B cell (primary cell): ENCODE results near the gene SFXN3. TPM values are rescaled to one million over a fixed set of nuclear protein-coding genes. Genes with fewer than 3 reads are reported as not detected.

Source experiments
- ATAC-seq: fragments of 200-7000 bp; cut with Tn5 transposase; one replicate; pipeline ENCODE4 v1.10.0; 2021; ENCODE audit warnings: low read depth, mild to moderate bottlenecking, moderate number of reproducible peaks, moderate library complexity
- CTCF ChIA-PET: fragments of 350-600 bp; sonication (Branson Sonifier 250); formaldehyde crosslinking; loops from one replicate; lab custom pipeline; 2021; ENCODE audit warnings: antibody characterized with exemption, inconsistent platforms; lab: Charles Lee
- POLR2A ChIA-PET: fragments of 350-600 bp; sonication (Branson Sonifier 250); formaldehyde crosslinking; loops from one replicate; lab custom pipeline; 2021; ENCODE audit warnings: antibody characterized with exemption; lab: Charles Lee
- DNase-seq: peaks from one replicate; pipeline ENCODE4 v3.0.0; 2013
- H2AFZ ChIP-seq: 2 replicates; pipeline ENCODE4 v1.6.1; 2012; ENCODE audit warnings: mild to moderate bottlenecking, low read depth, low read length; ENCODE audit not compliant: insufficient read depth, poor library complexity, severe bottlenecking
- H3K27ac ChIP-seq, 2 donors: 1 replicate in 1 of 2; 2 replicates in 1 of 2; pipeline ENCODE4 v1.5.1; 2012 to 2013; ENCODE audit warnings: low read length in 2 of 2, mild to moderate bottlenecking in 2 of 2, moderate library complexity in 1 of 2
- H3K27me3 ChIP-seq, 4 experiments: fragments of 200-600 bp in 1 of 4; sonication (generic) in 1 of 4; replicated peaks in 1 of 4; 1 replicate in 2 of 4; 2 replicates in 2 of 4; pipeline versions ENCODE4 v1.6.1 to v1.7.0; 2013 to 2016; ENCODE audit warnings: low read length in 3 of 4, mild to moderate bottlenecking in 2 of 4, mixed read lengths in 1 of 4, moderate library complexity in 1 of 4; ENCODE audit not compliant: insufficient read depth in 4 of 4, control insufficient read depth in 3 of 4; ENCODE audit errors: control extremely low read depth in 1 of 4
- H3K36me3 ChIP-seq, 2 experiments: replicated peaks in 1 of 2; 1 replicate in 1 of 2; 2 replicates in 1 of 2; pipeline versions ENCODE4 v1.6.1 to v1.7.1; 2013; ENCODE audit warnings: low read length in 1 of 2; ENCODE audit not compliant: insufficient read depth in 2 of 2, control insufficient read depth in 1 of 2; ENCODE audit errors: control extremely low read depth in 1 of 2, extremely low read depth in 1 of 2
- H3K4me1 ChIP-seq, 2 donors: fragments of 200-600 bp in 1 of 2; sonication (generic) in 1 of 2; 1 replicate in 1 of 2; 2 replicates in 1 of 2; pipeline versions ENCODE4 v1.5.1 to v1.6.1; 2013 to 2017; ENCODE audit warnings: low read length in 2 of 2; ENCODE audit not compliant: control insufficient read depth in 2 of 2, insufficient read depth in 2 of 2
- H3K4me2 ChIP-seq: replicated peaks from 2 replicates; pipeline ENCODE3; 2012; ENCODE audit warnings: mild to moderate bottlenecking, low read depth, low read length; ENCODE audit not compliant: poor library complexity, severe bottlenecking
- H3K4me3 ChIP-seq, 5 experiments: fragments of 200-600 bp in 1 of 5; sonication (generic) in 1 of 5; 1 replicate in 3 of 5; 2 replicates in 2 of 5; pipeline versions ENCODE4 v1.5.1 to v1.7.0; 2011 to 2016; ENCODE audit warnings: low read length in 4 of 5, mild to moderate bottlenecking in 4 of 5, low read depth in 2 of 5, control low read depth in 1 of 5, moderate library complexity in 1 of 5; ENCODE audit not compliant: insufficient read depth in 1 of 5; ENCODE audit errors: control extremely low read depth in 1 of 5, extremely low read depth in 1 of 5
- H3K79me2 ChIP-seq: fragments of 200-600 bp; sonication (generic); one replicate; pipeline ENCODE4 v1.6.0; 2016; ENCODE audit warnings: low read length; ENCODE audit not compliant: control insufficient read depth, insufficient read depth
- H3K9ac ChIP-seq: fragments of 200-600 bp; sonication (generic); 2 replicates; pipeline ENCODE4 v1.6.1; 2017; ENCODE audit warnings: mild to moderate bottlenecking, low read length, moderate library complexity
- H3K9me3 ChIP-seq, 3 donors: one replicate each; pipeline versions ENCODE4 v1.6.1 to v1.7.1; 2013; ENCODE audit warnings: low read length in 2 of 3; ENCODE audit not compliant: control insufficient read depth in 2 of 3, insufficient read depth in 1 of 3; ENCODE audit errors: control extremely low read depth in 1 of 3
- H4K20me1 ChIP-seq: 2 replicates; pipeline ENCODE4 v1.6.0; 2012; ENCODE audit warnings: mild to moderate bottlenecking, low read length; ENCODE audit not compliant: insufficient read depth, control insufficient read depth, poor library complexity, severe bottlenecking
- H3K27ac Mint-ChIP-seq: one replicate; pipeline ENCODE4 v1.8.0; 2021; ENCODE audit warnings: mixed read lengths
- H3K27me3 Mint-ChIP-seq: one replicate; pipeline ENCODE4 v1.8.0; 2021; ENCODE audit warnings: mixed read lengths
- H3K4me1 Mint-ChIP-seq: one replicate; pipeline ENCODE4 v1.8.0; 2021; ENCODE audit warnings: mixed read lengths
- H3K4me3 Mint-ChIP-seq: one replicate; pipeline ENCODE4 v1.8.0; 2021; ENCODE audit warnings: mixed read lengths
- H3K9me3 Mint-ChIP-seq: one replicate; pipeline ENCODE4 v1.8.0; 2022; ENCODE audit warnings: mixed read lengths; ENCODE audit not compliant: insufficient read depth
- EZH2 ChIP-seq: IDR thresholded peaks from 2 replicates; pipeline ENCODE4 v1.6.1; 2012; ENCODE audit warnings: borderline replicate concordance, low read depth, mild to moderate bottlenecking, moderate library complexity, low read length; ENCODE audit not compliant: insufficient read depth, poor library complexity, severe bottlenecking
- WGBS: methylation state at CpG from one replicate; pipeline ENCODE4 v1.1.5; 2013; ENCODE audit warnings: missing lambda C conversion rate; ENCODE audit not compliant: insufficient coverage; 5-methylcytosine and 5-hydroxymethylcytosine counted together
- intact Hi-C: fragments of 100-400 bp; cut with micrococcal nuclease; formaldehyde crosslinking; loops from one replicate; pipeline ENCODE4 v1.10.0; 2022
- polyA plus RNA-seq: library from polyadenylated mRNA; depleted of rRNA; stranded (reverse); fragments of >200 nt; gene quantifications from 2 replicates; pipeline ENCODE4 v1.2.3, GENCODE V29; 2012
- total RNA-seq, 2 donors: library from RNA; stranded (reverse); fragments of 120-200 nt in 1 of 2; gene quantifications; 1 replicate in 1 of 2; 2 replicates in 1 of 2; pipeline versions ENCODE4 v1.2.3 to v1.2.4, GENCODE V29; 2013 to 2022
- TF ChIP-seq, protein P1 (sequence below): fragments of 200-600 bp; IDR thresholded peaks from one replicate; pipeline ENCODE4 v1.8.0; 2022; ENCODE audit warnings: antibody characterized with exemption, mild to moderate bottlenecking

SFXN3 gene
- total and polyA plus RNA-seq, 2 donors (not counting 1 experiment from before 2014, with no cell fraction given) = 44.2 to 51.7 TPM

DNA sequence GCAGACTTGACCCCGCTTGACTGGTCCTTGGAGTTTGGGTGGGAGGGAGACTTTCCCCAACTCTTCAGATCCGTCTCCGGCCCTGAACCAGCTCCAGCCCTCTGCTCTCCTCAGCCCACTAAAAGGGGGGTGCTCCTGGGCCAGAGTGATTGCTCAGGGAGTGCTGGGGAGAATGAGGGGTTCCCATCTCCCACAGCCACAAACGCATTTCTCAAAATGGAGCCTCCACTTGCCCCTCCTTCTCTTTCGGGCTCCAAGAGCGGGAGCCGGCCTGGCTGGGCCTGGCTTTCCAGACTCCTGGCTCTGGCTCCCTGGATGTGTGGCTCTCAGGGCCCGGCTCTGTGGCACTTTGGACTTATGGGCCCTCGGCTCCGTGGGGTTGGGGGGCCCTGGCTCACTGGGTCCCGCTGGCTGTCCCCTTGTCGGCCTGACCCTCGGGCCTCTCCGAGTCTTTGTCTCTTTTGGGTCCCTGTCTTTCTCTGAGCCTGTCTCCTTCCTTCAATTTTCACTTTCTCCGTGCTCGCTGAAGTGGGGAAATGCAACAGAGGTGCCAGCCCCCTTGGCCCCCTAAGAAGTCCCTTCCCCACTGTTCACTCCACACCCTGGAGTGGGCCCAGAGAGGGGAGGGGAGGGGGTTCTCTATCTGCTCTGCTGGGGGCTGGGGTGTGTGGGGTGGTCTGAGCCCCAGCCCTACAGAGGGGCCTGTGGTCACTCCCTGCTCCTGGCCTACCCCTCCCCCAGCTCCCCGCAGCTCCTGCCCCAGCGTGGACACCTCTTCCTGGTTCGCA, 30.7 kb upstream of the SFXN3 start:
- no peak for DNase-seq
- Histone ChIP-seq H3K4me2 (peak overlapping the region; percentile 95), H3K36me3 (peaks cover 0 to 10% of the 10 kb centered on the region in 2 experiments), H3K27me3 (peaks cover 0 to 2% (median 0%) of the 10 kb centered on the region in 4 experiments), H2AFZ (peak overlapping the region; percentile 60), H4K20me1 (peaks cover 25% of the 10 kb centered on the region), H3K4me1 (peaks cover 22 to 34% of the 10 kb centered on the region in 2 donors), H3K4me3 (peak overlapping the region in 4 of 5 experiments; percentile 47 to 86 (median 52)), H3K9ac (peak overlapping the region; percentile 59), H3K79me2 (no peaks in the 10 kb centered on the region), H3K27ac (no peak overlapping the region), H3K9me3 (no peaks in the 10 kb centered on the region)
- WGBS = 9% methylated on average over 11 of the region's 19 CpGs
- ATAC-seq = no peak
- CTCF ChIA-PET = interaction anchor here (0.6 to 8.4 kb wide), 6 partner anchors 9 to 71 kb away, joined by 3 to 70 read pairs (median 6); no protein-coding TSS in a partner anchor
- Mint-ChIP-seq H3K4me3 (peak overlapping the region; percentile 79), H3K4me1 (peaks cover 29% of the 10 kb centered on the region), H3K27ac (peak overlapping the region; percentile 64), H3K27me3 (no peaks in the 10 kb centered on the region), H3K9me3 (no peaks in the 10 kb centered on the region)
- POLR2A ChIA-PET = no interaction called here
- intact Hi-C loops = no loop called here
- TF ChIP-seq, protein P1, sequence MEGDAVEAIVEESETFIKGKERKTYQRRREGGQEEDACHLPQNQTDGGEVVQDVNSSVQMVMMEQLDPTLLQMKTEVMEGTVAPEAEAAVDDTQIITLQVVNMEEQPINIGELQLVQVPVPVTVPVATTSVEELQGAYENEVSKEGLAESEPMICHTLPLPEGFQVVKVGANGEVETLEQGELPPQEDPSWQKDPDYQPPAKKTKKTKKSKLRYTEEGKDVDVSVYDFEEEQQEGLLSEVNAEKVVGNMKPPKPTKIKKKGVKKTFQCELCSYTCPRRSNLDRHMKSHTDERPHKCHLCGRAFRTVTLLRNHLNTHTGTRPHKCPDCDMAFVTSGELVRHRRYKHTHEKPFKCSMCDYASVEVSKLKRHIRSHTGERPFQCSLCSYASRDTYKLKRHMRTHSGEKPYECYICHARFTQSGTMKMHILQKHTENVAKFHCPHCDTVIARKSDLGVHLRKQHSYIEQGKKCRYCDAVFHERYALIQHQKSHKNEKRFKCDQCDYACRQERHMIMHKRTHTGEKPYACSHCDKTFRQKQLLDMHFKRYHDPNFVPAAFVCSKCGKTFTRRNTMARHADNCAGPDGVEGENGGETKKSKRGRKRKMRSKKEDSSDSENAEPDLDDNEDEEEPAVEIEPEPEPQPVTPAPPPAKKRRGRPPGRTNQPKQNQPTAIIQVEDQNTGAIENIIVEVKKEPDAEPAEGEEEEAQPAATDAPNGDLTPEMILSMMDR = no peak
- no peak for TF ChIP-seq EZH2
